Stimulated activated CD8-positive, alpha-beta memory T cell treated with anti-CD3 and anti-CD28 coated beads, Interleukin-12 subunit alpha, Interleukin-12 subunit beta, amount 100 ng/mL, for 4 hours (primary cell): Measurements from ENCODE around the gene LAG3.

ENCODE experiments used
- DNase-seq: peaks from one replicate; pipeline ENCODE4 v3.0.0-alpha.2; 2020; ENCODE audit warnings: low read depth

The LAG3 gene

GRCh38 chr12:6772726-6773589 is 638 bp downstream of the LAG3 start:
- no peak for DNase-seq

GRCh38 chr12:6773590-6774351 is 1.5 kb downstream of the LAG3 start:
- peak; percentile 70 for DNase-seq

GRCh38 chr12:6774499-6775062 is 2.3 kb downstream of the LAG3 start:
- DNase-seq: peak; percentile 30

GRCh38 chr12:6775185-6776174 is 3.2 kb downstream of the LAG3 start:
- no peak for DNase-seq

GRCh38 chr12:6777386-6777785 is 5.1 kb downstream of the LAG3 start:
- DNase-seq: no peak

GRCh38 chr12:6778217-6778573 is 5.9 kb downstream of the LAG3 start:
- DNase-seq: no peak

GRCh38 chr12:6778574-6779550 is 6.5 kb downstream of the LAG3 start:
- DNase-seq: peak; percentile 69

GRCh38 chr12:6779708-6780432 is 7.5 kb downstream of the LAG3 start:
- DNase-seq: no peak

GRCh38 chr12:6780573-6780972 is 8.3 kb downstream of the LAG3 start:
- DNase-seq: no peak

GRCh38 chr12:6782119-6782518 is 9.8 kb downstream of the LAG3 start:
- DNase-seq: no peak

- DNase-seq: no peak
These were observed 10.7 kb downstream of the LAG3 start for GRCh38 chr12:6782850-6783566.

GRCh38 chr12:6783828-6784227 is 11.5 kb downstream of the LAG3 start:
- DNase-seq: no peak

GRCh38 chr12:6784296-6784695 is 12.0 kb downstream of the LAG3 start:
- DNase-seq: no peak

GRCh38 chr12:6784761-6785160 is 12.4 kb downstream of the LAG3 start:
- no peak for DNase-seq

GRCh38 chr12:6786416-6787094 is 14.2 kb downstream of the LAG3 start:
- DNase-seq: no peak

- DNase-seq: no peak
These were observed 15.0 kb downstream of the LAG3 start for GRCh38 chr12:6787309-6787708.

GRCh38 chr12:6788972-6789924 is 16.9 kb downstream of the LAG3 start, which contains the start of gene CD4:
Gene CD4, plus strand, starts transcription at chr12:6789528. Its CDS starts 10,611 bp downstream, at chr12:6800139.
- no peak for DNase-seq
